Gastroesophageal sphincter (tissue), 4 donors: Measurements from ENCODE around the gene COL28A1. TPM values are rescaled to one million over a fixed set of nuclear protein-coding genes. Genes with fewer than 3 reads are reported as not detected.

Source experiments
- ATAC-seq: fragments of 150-250 bp; one replicate; pipeline ENCODE4 v1.9.1; 2016; ENCODE audit warnings: mild to moderate bottlenecking, moderate library complexity
- H3K27ac ChIP-seq, 4 donors: fragments of 200-600 bp; sonication (generic) in 3 of 4; 1 replicate in 3 of 4; 2 replicates in 1 of 4; pipeline ENCODE4 v1.5.1; 2016 to 2019
- H3K27me3 ChIP-seq: fragments of 200-600 bp; sonication (generic); one replicate; pipeline ENCODE4 v1.5.1; 2019
- H3K36me3 ChIP-seq, 2 donors: fragments of 200-600 bp; sonication (generic); one replicate each; pipeline ENCODE4 v1.5.1; 2019; ENCODE audit warnings: control low read depth in 1 of 2
- H3K4me1 ChIP-seq, 3 donors: fragments of 200-600 bp; sonication (generic); 1 replicate in 2 of 3; 2 replicates in 1 of 3; pipeline ENCODE4 v1.5.1; 2016 to 2019; ENCODE audit warnings: control low read depth in 2 of 3
- H3K4me3 ChIP-seq, 2 donors: fragments of 200-600 bp; sonication (generic); one replicate each; pipeline ENCODE4 v1.5.1; 2019; ENCODE audit warnings: mild to moderate bottlenecking in 1 of 2, moderate library complexity in 1 of 2
- H3K9me3 ChIP-seq, 3 donors: fragments of 200-600 bp; sonication (generic); one replicate each; pipeline ENCODE4 v1.5.1; 2017 to 2019; ENCODE audit warnings: control low read depth in 2 of 3
- EP300 ChIP-seq: sonication (generic); formaldehyde crosslinking; IDR thresholded peaks from one replicate; pipeline ENCODE4 v1.6.1; 2017; ENCODE audit warnings: antibody characterized with exemption, mild to moderate bottlenecking
- POLR2A ChIP-seq, 2 donors: fragments of 450-650 bp; IDR thresholded peaks; one replicate each; pipeline ENCODE4 v1.6.1; 2017; ENCODE audit warnings: antibody characterized with exemption in 2 of 2, mild to moderate bottlenecking in 2 of 2, moderate library complexity in 1 of 2
- POLR2AphosphoS5 ChIP-seq: sonication (generic); formaldehyde crosslinking; IDR thresholded peaks from one replicate; pipeline ENCODE4 v1.6.1; 2017; ENCODE audit warnings: antibody characterized with exemption
- WGBS, 2 donors: methylation state at CpG; one replicate each; pipeline ENCODE4 v1.1.5; 2018; ENCODE audit warnings: low coverage in 1 of 2; 5-methylcytosine and 5-hydroxymethylcytosine counted together
- total RNA-seq, 4 donors: library from RNA; depleted of rRNA; stranded (reverse); fragments of >200 nt; gene quantifications; one replicate each; pipeline ENCODE4 v1.1.0, GENCODE V29; 2016
- TF ChIP-seq, protein P1 (sequence below), 4 experiments: fragments of 200-600 bp in 2 of 4; fragments of 450-650 bp in 2 of 4; sonication (generic) in 1 of 4; IDR thresholded peaks; one replicate each; pipeline ENCODE4 v1.5.1; 2017 to 2019; ENCODE audit warnings: antibody characterized with exemption in 4 of 4, mild to moderate bottlenecking in 2 of 4, moderate library complexity in 2 of 4

COL28A1 gene
- total RNA-seq, 4 donors from 2014 or later, result 12.5 to 21.3 (median 18.7) TPM

DNA sequence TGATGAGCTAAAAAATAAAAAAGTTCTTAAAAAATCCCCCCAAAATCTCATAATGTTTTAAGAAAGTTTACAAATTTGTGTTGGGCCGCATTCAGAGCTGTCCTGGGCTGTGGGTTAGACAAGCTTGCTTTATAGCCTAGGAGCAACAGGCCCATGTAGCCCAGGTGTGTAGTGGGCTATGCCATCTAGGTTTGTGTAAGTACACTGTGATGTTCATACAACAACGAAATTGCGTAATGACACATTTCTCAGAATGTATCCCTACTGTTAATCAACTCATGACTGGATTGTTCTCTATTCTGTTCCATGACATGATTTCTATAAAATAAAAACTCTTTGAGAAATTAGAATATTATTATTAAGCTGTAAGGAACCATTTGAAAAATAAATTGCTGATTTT, 44.0 kb upstream of the COL28A1 start:
- WGBS, 2 donors, result 93 to 100% methylated on average over 3 of the region's 3 CpGs
- Histone ChIP-seq H3K27ac (no peak overlapping the region), H3K4me3 (no peak overlapping the region), H3K4me1 (no peaks in the 10 kb centered on the region), H3K27me3 (no peaks in the 10 kb centered on the region), H3K9me3 (no peaks in the 10 kb centered on the region), H3K36me3 (peaks cover 0 to 8% of the 10 kb centered on the region in 2 donors)
- no peak for TF ChIP-seq POLR2A (IDR thresholded peaks at IDR 0.05)
- no peak for TF ChIP-seq EP300
- TF ChIP-seq POLR2AphosphoS5, result no peak
- TF ChIP-seq, protein P1, sequence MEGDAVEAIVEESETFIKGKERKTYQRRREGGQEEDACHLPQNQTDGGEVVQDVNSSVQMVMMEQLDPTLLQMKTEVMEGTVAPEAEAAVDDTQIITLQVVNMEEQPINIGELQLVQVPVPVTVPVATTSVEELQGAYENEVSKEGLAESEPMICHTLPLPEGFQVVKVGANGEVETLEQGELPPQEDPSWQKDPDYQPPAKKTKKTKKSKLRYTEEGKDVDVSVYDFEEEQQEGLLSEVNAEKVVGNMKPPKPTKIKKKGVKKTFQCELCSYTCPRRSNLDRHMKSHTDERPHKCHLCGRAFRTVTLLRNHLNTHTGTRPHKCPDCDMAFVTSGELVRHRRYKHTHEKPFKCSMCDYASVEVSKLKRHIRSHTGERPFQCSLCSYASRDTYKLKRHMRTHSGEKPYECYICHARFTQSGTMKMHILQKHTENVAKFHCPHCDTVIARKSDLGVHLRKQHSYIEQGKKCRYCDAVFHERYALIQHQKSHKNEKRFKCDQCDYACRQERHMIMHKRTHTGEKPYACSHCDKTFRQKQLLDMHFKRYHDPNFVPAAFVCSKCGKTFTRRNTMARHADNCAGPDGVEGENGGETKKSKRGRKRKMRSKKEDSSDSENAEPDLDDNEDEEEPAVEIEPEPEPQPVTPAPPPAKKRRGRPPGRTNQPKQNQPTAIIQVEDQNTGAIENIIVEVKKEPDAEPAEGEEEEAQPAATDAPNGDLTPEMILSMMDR (IDR thresholded peaks at IDR 0.05), result no peak
- ATAC-seq, result no peak

DNA sequence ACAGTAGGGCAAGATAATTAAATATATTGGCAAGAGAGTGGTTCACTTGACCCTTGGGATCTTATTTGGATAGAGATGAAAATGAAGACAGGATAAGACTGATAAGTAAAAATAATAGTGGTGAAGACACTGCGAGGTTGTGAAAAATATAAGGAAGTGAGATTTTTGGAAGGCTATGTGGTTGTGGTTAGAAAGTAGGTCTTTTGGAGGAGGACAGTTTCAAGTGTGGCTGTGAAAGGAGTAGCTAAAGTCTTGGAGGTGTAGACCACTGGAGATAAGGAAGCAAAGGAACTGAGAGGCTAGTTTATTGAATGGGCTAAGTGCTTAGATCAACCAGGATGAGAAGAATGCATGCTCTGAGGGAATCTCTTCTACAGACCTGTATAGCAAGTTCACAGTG, 42.2 kb upstream of the COL28A1 start:
- no peak overlapping the region for H3K27ac ChIP-seq
- H3K9me3 ChIP-seq, result no peaks in the 10 kb centered on the region
- no peak for TF ChIP-seq POLR2A (IDR thresholded peaks at IDR 0.05)
- no peak for TF ChIP-seq EP300
- no peak for TF ChIP-seq POLR2AphosphoS5
- TF ChIP-seq, protein P1 (IDR thresholded peaks at IDR 0.05), result no peak
- no peaks in the 10 kb centered on the region for H3K4me1 ChIP-seq
- H3K4me3 ChIP-seq, result no peak overlapping the region
- WGBS, 2 donors, result 79 to 82% methylated on average over 1 of the region's 1 CpG
- ATAC-seq, result no peak
- H3K27me3 ChIP-seq, result no peaks in the 10 kb centered on the region
- H3K36me3 ChIP-seq, result peaks cover 0 to 12% of the 10 kb centered on the region in 2 donors

DNA sequence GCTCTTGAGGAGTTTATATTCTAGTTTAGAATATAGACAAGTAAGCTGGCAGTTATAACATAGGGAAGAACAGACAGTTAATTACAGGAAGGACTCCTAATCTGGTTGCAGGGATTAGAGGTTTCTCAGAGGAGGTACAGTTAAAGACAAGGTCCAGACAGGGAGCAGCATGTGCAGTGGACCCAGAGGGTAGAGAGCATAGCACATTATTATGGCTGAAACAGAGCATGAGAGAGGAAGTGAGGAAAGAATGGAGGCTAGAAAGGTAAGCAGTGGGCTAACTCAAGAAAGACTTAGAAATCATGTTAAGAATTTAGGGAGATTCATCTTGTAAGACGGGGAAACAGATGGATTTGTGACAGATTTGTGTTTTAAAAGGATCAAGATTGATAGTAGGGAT, 40.7 kb upstream of the COL28A1 start:
- 83 to 93% methylated on average over 1 of the region's 1 CpG for WGBS, 2 donors
- Histone ChIP-seq H3K27me3 (no peaks in the 10 kb centered on the region), H3K27ac (no peak overlapping the region), H3K9me3 (no peaks in the 10 kb centered on the region), H3K4me1 (no peaks in the 10 kb centered on the region), H3K36me3 (peaks cover 0 to 14% of the 10 kb centered on the region in 2 donors), H3K4me3 (no peak overlapping the region)
- TF ChIP-seq EP300 (no peak), POLR2AphosphoS5 (no peak), POLR2A (IDR thresholded peaks at IDR 0.05) (no peak)
- TF ChIP-seq, protein P1 (IDR thresholded peaks at IDR 0.05), result no peak
- no peak for ATAC-seq

DNA sequence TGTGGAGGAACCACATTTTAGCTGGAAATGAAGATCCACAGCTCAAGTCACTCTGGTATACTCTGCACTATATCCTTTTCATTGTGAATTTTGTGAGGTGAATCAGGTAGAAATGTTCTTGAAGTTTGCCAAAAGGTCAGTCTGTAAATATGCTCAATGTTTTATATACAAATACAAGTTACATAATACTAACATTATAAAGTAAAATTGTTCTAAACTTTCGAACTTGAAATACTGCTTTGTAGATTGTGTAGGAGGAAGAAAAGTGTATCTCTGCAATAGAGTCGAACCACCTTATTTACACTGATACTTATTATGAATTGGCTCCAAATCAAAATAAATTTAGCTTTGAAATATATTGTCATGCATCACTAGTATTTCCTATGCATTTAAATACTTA, 38.0 kb upstream of the COL28A1 start:
- peaks cover 0 to 20% (median 3%) of the 10 kb centered on the region in 3 donors for H3K4me1 ChIP-seq
- H3K4me3 ChIP-seq, result no peak overlapping the region
- ATAC-seq, result no peak
- H3K36me3 ChIP-seq, result peaks cover 0 to 10% of the 10 kb centered on the region in 2 donors
- TF ChIP-seq POLR2A (IDR thresholded peaks at IDR 0.05) (no peak), EP300 (no peak), POLR2AphosphoS5 (no peak)
- TF ChIP-seq, protein P1 (IDR thresholded peaks at IDR 0.05), result no peak
- H3K27ac ChIP-seq, result no peak overlapping the region
- 80 to 93% methylated on average over 2 of the region's 2 CpGs for WGBS, 2 donors
- H3K9me3 ChIP-seq, result no peaks in the 10 kb centered on the region
- H3K27me3 ChIP-seq, result no peaks in the 10 kb centered on the region

DNA sequence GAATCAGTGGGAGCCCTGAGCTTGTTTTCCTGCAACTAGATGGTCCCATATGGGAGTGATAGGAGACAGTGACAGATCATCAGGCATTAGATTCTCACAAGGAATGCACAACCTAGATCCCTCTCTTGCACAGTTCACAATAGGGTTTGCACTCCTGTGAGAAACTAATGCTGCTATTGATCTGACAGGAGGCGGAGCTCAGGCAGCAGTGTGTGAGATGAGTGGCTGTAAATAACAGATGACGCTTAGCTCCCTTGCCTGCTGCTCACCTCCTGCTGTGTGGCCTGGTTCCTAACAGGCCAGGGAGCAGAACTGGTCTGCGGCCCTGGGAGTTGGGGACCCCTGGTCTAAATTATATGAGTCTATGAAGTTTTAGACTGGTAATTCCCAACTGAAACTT, 34.9 kb upstream of the COL28A1 start:
- TF ChIP-seq POLR2A (IDR thresholded peaks at IDR 0.05) (no peak), POLR2AphosphoS5 (no peak), EP300 (no peak)
- TF ChIP-seq, protein P1 (IDR thresholded peaks at IDR 0.05), result no peak
- no peak for ATAC-seq
- WGBS, 2 donors, result 94 to 95% methylated on average over 3 of the region's 3 CpGs

More for the DNA sequence above, 34.9 kb upstream of the COL28A1 start:
- Histone ChIP-seq H3K9me3 (no peaks in the 10 kb centered on the region), H3K27ac (no peak overlapping the region), H3K27me3 (no peaks in the 10 kb centered on the region), H3K36me3 (peaks cover 0 to 10% of the 10 kb centered on the region in 2 donors), H3K4me1 (peaks cover 10 to 33% (median 11%) of the 10 kb centered on the region in 3 donors), H3K4me3 (no peak overlapping the region)
